IMR-90 (cell line): ENCODE measurements around the gene KIF16B. TPM values are rescaled to one million over a fixed set of nuclear protein-coding genes. Genes with fewer than 3 reads are reported as not detected.

Source experiments
- ATAC-seq: fragments of 200-7000 bp; cut with Tn5 transposase; 2 replicates; pipeline ENCODE4 v1.9.1; 2020; ENCODE audit warnings: low read depth, mild to moderate bottlenecking, moderate library complexity
- BruUV-seq: library from RNA; stranded (reverse); fragments of 400-500 nt; replicated peaks from 2 replicates; lab custom pipeline; 2021; lab: Mats Ljungman, UMichigan
- CTCF ChIA-PET: fragments of 300-600 bp; formaldehyde crosslinking; extraction: SDS; loops from one replicate; lab custom pipeline; 2021; ENCODE audit warnings: antibody characterized with exemption; lab: Yijun Ruan, JAX
- POLR2A ChIA-PET: fragments of 300-600 bp; sonication (Branson Sonifier 250); formaldehyde crosslinking; loops from one replicate; lab custom pipeline; 2022; ENCODE audit warnings: antibody characterized with exemption; ENCODE audit not compliant: unreplicated experiment; lab: Charles Lee
- DNase-seq: peaks from one replicate; pipeline ENCODE4 v3.0.0; 2013
- H2AFZ ChIP-seq: replicated peaks from 2 replicates; pipeline ENCODE3; 2013; ENCODE audit warnings: low read length, mild to moderate bottlenecking; ENCODE audit not compliant: poor library complexity
- H2AK5ac ChIP-seq: 2 replicates; pipeline ENCODE4 v1.6.1; 2013; ENCODE audit warnings: low read depth, low read length, inconsistent platforms
- H2AK9ac ChIP-seq: replicated peaks from 2 replicates; pipeline ENCODE3; 2013; ENCODE audit warnings: mild to moderate bottlenecking, low read depth, low read length, moderate library complexity; ENCODE audit not compliant: poor library complexity
- H2BK120ac ChIP-seq: 2 replicates; pipeline ENCODE4 v1.6.1; 2013; ENCODE audit warnings: low read depth, low read length, inconsistent platforms
- H2BK15ac ChIP-seq: 3 replicates; pipeline ENCODE4 v1.6.1; 2013; ENCODE audit warnings: low read depth, low read length, inconsistent platforms
- H2BK20ac ChIP-seq: 2 replicates; pipeline ENCODE4 v1.6.1; 2013; ENCODE audit warnings: low read depth, mild to moderate bottlenecking, inconsistent platforms, low read length, moderate library complexity
- H2BK5ac ChIP-seq: 2 replicates; pipeline ENCODE4 v1.6.1; 2013; ENCODE audit warnings: mild to moderate bottlenecking, low read depth, low read length, inconsistent platforms; ENCODE audit not compliant: poor library complexity, severe bottlenecking
- H3K14ac ChIP-seq: replicated peaks from 2 replicates; pipeline ENCODE4 v1.6.1; 2013; ENCODE audit warnings: low read depth, low read length, inconsistent platforms
- H3K18ac ChIP-seq: 2 replicates; pipeline ENCODE4 v1.6.1; 2013; ENCODE audit warnings: low read depth, low read length, control low read depth
- H3K23ac ChIP-seq: 2 replicates; pipeline ENCODE4 v1.6.1; 2013; ENCODE audit warnings: low read depth, low read length, inconsistent platforms
- H3K27ac ChIP-seq: 2 replicates; pipeline ENCODE4 v1.5.1; 2013; ENCODE audit warnings: mild to moderate bottlenecking, control low read depth, low read length; ENCODE audit not compliant: insufficient read depth
- H3K27me3 ChIP-seq: 2 replicates; pipeline ENCODE4 v1.6.1; 2013; ENCODE audit warnings: low read length; ENCODE audit not compliant: control insufficient read depth, insufficient read depth
- H3K36me3 ChIP-seq: 2 replicates; pipeline ENCODE4 v1.6.1; 2013; ENCODE audit warnings: low read length, mixed read lengths; ENCODE audit not compliant: control insufficient read depth, insufficient read depth
- H3K4ac ChIP-seq: 2 replicates; pipeline ENCODE4 v1.6.1; 2013; ENCODE audit warnings: low read depth, low read length, inconsistent platforms
- H3K4me1 ChIP-seq: 2 replicates; pipeline ENCODE4 v1.6.1; 2013; ENCODE audit warnings: low read length, mixed read lengths; ENCODE audit not compliant: control insufficient read depth, insufficient read depth
- H3K4me2 ChIP-seq: 2 replicates; pipeline ENCODE4 v1.6.1; 2013; ENCODE audit warnings: low read depth, mild to moderate bottlenecking, control low read depth, low read length, moderate library complexity
- H3K4me3 ChIP-seq: 2 replicates; pipeline ENCODE4 v1.5.1; 2013; ENCODE audit warnings: low read depth, mild to moderate bottlenecking, control low read depth, low read length, moderate library complexity; ENCODE audit not compliant: insufficient read depth
- H3K56ac ChIP-seq: 2 replicates; pipeline ENCODE4 v1.6.1; 2013; ENCODE audit warnings: low read length, inconsistent platforms; ENCODE audit not compliant: insufficient read depth; ENCODE audit errors: extremely low read depth
- H3K79me1 ChIP-seq, 2 experiments: 2 replicates each; pipeline ENCODE4 v1.6.1; 2013; ENCODE audit warnings: low read length in 2 of 2, inconsistent platforms in 1 of 2, low read depth in 1 of 2
- H3K9ac ChIP-seq: 2 replicates; pipeline ENCODE4 v1.6.1; 2013; ENCODE audit warnings: low read depth, low read length, control low read depth
- H3K9me1 ChIP-seq: 2 replicates; pipeline ENCODE4 v1.6.1; 2013; ENCODE audit warnings: low read length, inconsistent platforms; ENCODE audit not compliant: insufficient read depth
- H3K9me3 ChIP-seq: 2 replicates; pipeline ENCODE4 v1.6.1; 2013; ENCODE audit warnings: low read length; ENCODE audit not compliant: control insufficient read depth, insufficient read depth
- H4K20me1 ChIP-seq: 2 replicates; pipeline ENCODE4 v1.6.1; 2013; ENCODE audit warnings: low read length, inconsistent platforms; ENCODE audit not compliant: insufficient read depth
- H4K5ac ChIP-seq: 2 replicates; pipeline ENCODE4 v1.6.1; 2013; ENCODE audit warnings: mild to moderate bottlenecking, low read depth, low read length, control low read depth
- H4K8ac ChIP-seq, 2 experiments: 2 replicates each; pipeline ENCODE4 v1.6.1; 2013; ENCODE audit warnings: low read depth in 2 of 2, low read length in 2 of 2, control low read depth in 1 of 2, inconsistent platforms in 1 of 2
- H4K91ac ChIP-seq: 2 replicates; pipeline ENCODE4 v1.6.1; 2013; ENCODE audit warnings: low read depth, low read length, inconsistent platforms; ENCODE audit not compliant: insufficient read depth
- ELK1 ChIP-seq: fragments of 150-350 bp; IDR thresholded peaks from 2 replicates; pipeline ENCODE4 v1.6.1; 2016; ENCODE audit warnings: low read depth, mild to moderate bottlenecking, low read length, moderate library complexity, borderline replicate concordance
- WGBS, 2 experiments: methylation state at CpG; one replicate each; pipeline versions ENCODE4 v1.1.5 to v1.1.7; 2013; ENCODE audit warnings: missing lambda C conversion rate in 2 of 2; ENCODE audit not compliant: insufficient read length in 1 of 2; ENCODE audit errors: extremely low coverage in 2 of 2; 5-methylcytosine and 5-hydroxymethylcytosine counted together
- dilution Hi-C: fragments of 300-500 bp; cut with HindIII; formaldehyde crosslinking; loops from one replicate; pipeline ENCODE4 v1.14.3; 2018; ENCODE audit warnings: low sequenced_read_pairs; ENCODE audit not compliant: unreplicated experiment
- in situ Hi-C: fragments of 300-500 bp; cut with MboI; formaldehyde crosslinking; loops from 3 replicates; pipeline ENCODE4 v1.14.3; 2019; ENCODE audit warnings: low sequenced_read_pairs, inconsistent platforms, mixed read lengths
- intact Hi-C: fragments of 100-400 bp; cut with micrococcal nuclease; formaldehyde crosslinking; loops from 2 replicates; pipeline ENCODE4 v1.10.0; 2022
- polyA plus RNA-seq, 3 experiments: library from polyadenylated mRNA; depleted of rRNA; stranded (reverse); fragments of >200 nt; gene quantifications; 2 replicates each; pipeline ENCODE4 v1.2.3, GENCODE V29; 2012; ENCODE audit warnings: low replicate concordance in 1 of 3
- total RNA-seq: library from RNA; depleted of rRNA; stranded (reverse); fragments of >200 nt; gene quantifications from 2 replicates; pipeline ENCODE4 v1.2.3, GENCODE V29; 2012

KIF16B gene
- total and polyA plus RNA-seq, 2 of the 4 experiments (the other 2 are of a cell fraction), result 4.7 to 10.0 TPM

- no peak overlapping the region for H2AK5ac ChIP-seq
- DNase-seq (peak; percentile 49), ATAC-seq (peak; percentile 48; the same call in 1 of the 2 replicates)
- no peak overlapping the region for H3K23ac ChIP-seq
- no peak overlapping the region for H2BK120ac ChIP-seq
- no peaks in the 10 kb centered on the region for H4K20me1 ChIP-seq
- dilution Hi-C loops, result no loop called here
- peaks cover 3% of the 10 kb centered on the region; the same call in 1 of the 2 replicates for H3K36me3 ChIP-seq
- POLR2A ChIA-PET, result no interaction called here
- CTCF ChIA-PET, result no interaction called here
- no peak overlapping the region for H3K56ac ChIP-seq
- WGBS, 2 experiments, result no CpG with 5 or more reads among the region's 7 CpGs
- H4K8ac ChIP-seq, result no peak overlapping the region
- TF ChIP-seq ELK1, result no peak
- no peak overlapping the region for H3K9ac ChIP-seq
- in situ Hi-C loops, result no loop called here
- no peaks in the 10 kb centered on the region for H3K27me3 ChIP-seq
- no peak overlapping the region for H4K5ac ChIP-seq
- no peak overlapping the region for H2AK9ac ChIP-seq
- no peak overlapping the region for H3K4me2 ChIP-seq
- H2BK15ac ChIP-seq, result no peak overlapping the region
- no peaks in the 10 kb centered on the region for H3K9me1 ChIP-seq
- no peak overlapping the region for H2BK5ac ChIP-seq
- no peak overlapping the region for H3K18ac ChIP-seq
- H2BK20ac ChIP-seq, result no peak overlapping the region
- H3K79me1 ChIP-seq, result no peaks in the 10 kb centered on the region
- H3K4me1 ChIP-seq, result 0 out of 2 replicates have a peak, but pooled peaks cover 2% of the 10 kb centered on the region
- H2AFZ ChIP-seq, result peak overlapping the region; percentile 4
- no peaks in the 10 kb centered on the region for H3K9me3 ChIP-seq
- no peak overlapping the region for H3K4me3 ChIP-seq
- BruUV-seq, result no TSS peak
- no peak overlapping the region for H4K91ac ChIP-seq
- intact Hi-C loops, result no loop called here
- H3K14ac ChIP-seq, result no peak overlapping the region
- H3K4ac ChIP-seq, result no peak overlapping the region
- no peak overlapping the region for H3K27ac ChIP-seq
Observed at GRCh38 chr20:16491294-16491905, 81.8 kb downstream of the KIF16B start.
